ENCODE measurements around the gene ZSCAN5B.
"Not testable (repeated sequence)": the region's sequence is repeated elsewhere in the genome, so short reads cannot be mapped to it uniquely, and the experiment has no call there.

Gene ZSCAN5B

GRCh38 chr19:56209091-56209490 lies 11.5 kb upstream of the ZSCAN5B start:
- no peaks in the 10 kb centered on the region for H3K36me3 ChIP-seq (ENCODE audit: control insufficient read depth in 2 of 2, insufficient read depth in 2 of 2, low read length in 2 of 2)
- H3K9me3 ChIP-seq (ENCODE audit: control insufficient read depth in 2 of 2, low read length in 2 of 2): no peaks in the 10 kb centered on the region
- no peak overlapping the region for H3K4me3 ChIP-seq (ENCODE audit: low read length in 2 of 2)
- H3K27ac ChIP-seq (ENCODE audit: low read length): no peak overlapping the region
- H3K9ac ChIP-seq (ENCODE audit: low read length in 2 of 2): no peak overlapping the region
- peaks cover 2 to 4% of the 10 kb centered on the region in 2 donors for H3K27me3 ChIP-seq (ENCODE audit: control insufficient read depth in 1 of 2, insufficient read depth in 2 of 2, low read length in 2 of 2)
- no peaks in the 10 kb centered on the region for H3K4me1 ChIP-seq (ENCODE audit: control insufficient read depth, insufficient read depth, low read length)

DNA sequence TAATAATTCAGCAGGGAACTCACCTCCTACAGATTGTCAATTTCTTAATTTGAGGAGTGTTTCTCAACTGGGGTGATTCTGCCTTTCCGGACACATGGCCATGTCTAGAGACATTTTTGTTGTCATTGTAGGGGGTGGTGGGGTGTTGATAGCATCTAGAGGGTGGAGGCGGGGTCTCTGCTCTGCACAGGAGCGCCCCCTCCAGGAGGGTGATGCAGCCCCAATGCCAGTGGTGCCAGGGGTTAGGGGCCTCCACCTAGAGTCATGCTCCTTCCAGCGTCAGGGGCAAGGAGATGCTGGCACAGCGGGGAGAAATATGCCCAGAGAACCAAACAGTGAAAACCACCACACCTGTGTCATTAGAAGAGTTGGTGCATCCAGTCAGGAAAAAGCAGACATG lies 10.0 kb upstream of the ZSCAN5B start:
- not testable (repeated sequence) for H3K9ac ChIP-seq (ENCODE audit: low read length in 2 of 2); H3K9me3 ChIP-seq (ENCODE audit: control insufficient read depth in 2 of 2, low read length in 2 of 2); H3K4me1 ChIP-seq (ENCODE audit: control insufficient read depth, insufficient read depth, low read length); H3K27ac ChIP-seq (ENCODE audit: low read length); H3K36me3 ChIP-seq (ENCODE audit: control insufficient read depth in 2 of 2, insufficient read depth in 2 of 2, low read length in 2 of 2); H3K4me3 ChIP-seq (ENCODE audit: low read length in 2 of 2); H3K27me3 ChIP-seq (ENCODE audit: control insufficient read depth in 1 of 2, insufficient read depth in 2 of 2, low read length in 2 of 2)

DNA sequence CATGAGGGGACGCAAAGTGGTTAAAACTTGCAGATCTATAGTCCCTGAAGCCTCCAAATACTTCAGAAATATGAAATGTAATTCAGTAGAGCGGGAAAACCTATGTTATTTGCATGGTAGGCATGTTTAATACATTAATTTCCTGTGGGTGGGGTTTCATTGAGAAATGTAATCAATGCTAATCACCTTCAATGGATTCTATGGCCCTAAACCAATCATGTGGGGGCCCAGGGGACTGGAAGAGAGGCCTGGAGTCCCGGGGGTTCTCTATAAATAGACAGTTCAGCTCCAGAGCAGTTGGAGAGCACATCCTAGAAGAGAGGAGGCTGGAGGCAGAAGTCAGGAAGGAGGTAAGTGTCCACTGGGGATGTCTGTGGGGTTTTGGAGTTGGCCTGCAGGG lies 4.4 kb upstream of the ZSCAN5B start, which contains the start of gene ZSCAN5C:
Gene ZSCAN5C, plus strand, starts transcription at position 301 of the 400 bp plus-strand sequence. CDS start 3,641 bp downstream, outside the sequence.
- H3K36me3 ChIP-seq (ENCODE audit: control insufficient read depth in 2 of 2, insufficient read depth in 2 of 2, low read length in 2 of 2): no peaks in the 10 kb centered on the region
- no peaks in the 10 kb centered on the region for H3K4me1 ChIP-seq (ENCODE audit: control insufficient read depth, insufficient read depth, low read length)
- H3K4me3 ChIP-seq (ENCODE audit: low read length in 2 of 2): no peak within 1 kb of the TSS
- no peaks in the 10 kb centered on the region for H3K27me3 ChIP-seq (ENCODE audit: control insufficient read depth in 1 of 2, insufficient read depth in 2 of 2, low read length in 2 of 2)
- H3K27ac ChIP-seq (ENCODE audit: low read length): no peak within 1 kb of the TSS
- H3K9ac ChIP-seq (ENCODE audit: low read length in 2 of 2): no peak within 1 kb of the TSS
- no peaks in the 10 kb centered on the region for H3K9me3 ChIP-seq (ENCODE audit: control insufficient read depth in 2 of 2, low read length in 2 of 2)

DNA sequence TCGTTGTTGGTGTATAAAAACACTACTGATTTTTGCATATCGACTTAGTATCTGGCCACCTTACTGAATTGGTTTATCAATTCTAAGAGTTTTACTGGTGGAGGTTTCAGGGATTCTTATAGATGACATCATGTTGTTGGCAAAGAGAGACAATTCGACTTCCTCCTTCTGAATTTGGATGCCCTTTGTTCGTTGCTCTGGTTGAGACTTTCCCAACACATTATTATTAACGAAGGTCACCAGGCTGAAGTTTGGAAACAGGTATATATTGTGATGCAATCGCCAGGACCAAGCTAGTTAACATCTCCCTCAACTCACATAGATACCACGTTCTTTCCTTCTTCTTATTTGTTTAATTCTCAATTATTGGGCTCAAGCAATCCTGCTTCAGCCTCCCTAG lies 2.1 kb upstream of the ZSCAN5B start:
- Histone ChIP-seq H3K27ac (ENCODE audit: low read length) (no peak overlapping the region), H3K27me3 (ENCODE audit: control insufficient read depth in 1 of 2, insufficient read depth in 2 of 2, low read length in 2 of 2) (no peaks in the 10 kb centered on the region), H3K36me3 (ENCODE audit: control insufficient read depth in 2 of 2, insufficient read depth in 2 of 2, low read length in 2 of 2) (no peaks in the 10 kb centered on the region), H3K9ac (ENCODE audit: low read length in 2 of 2) (no peak overlapping the region), H3K9me3 (ENCODE audit: control insufficient read depth in 2 of 2, low read length in 2 of 2) (no peaks in the 10 kb centered on the region), H3K4me3 (ENCODE audit: low read length in 2 of 2) (no peak overlapping the region), H3K4me1 (ENCODE audit: control insufficient read depth, insufficient read depth, low read length) (no peaks in the 10 kb centered on the region)

DNA sequence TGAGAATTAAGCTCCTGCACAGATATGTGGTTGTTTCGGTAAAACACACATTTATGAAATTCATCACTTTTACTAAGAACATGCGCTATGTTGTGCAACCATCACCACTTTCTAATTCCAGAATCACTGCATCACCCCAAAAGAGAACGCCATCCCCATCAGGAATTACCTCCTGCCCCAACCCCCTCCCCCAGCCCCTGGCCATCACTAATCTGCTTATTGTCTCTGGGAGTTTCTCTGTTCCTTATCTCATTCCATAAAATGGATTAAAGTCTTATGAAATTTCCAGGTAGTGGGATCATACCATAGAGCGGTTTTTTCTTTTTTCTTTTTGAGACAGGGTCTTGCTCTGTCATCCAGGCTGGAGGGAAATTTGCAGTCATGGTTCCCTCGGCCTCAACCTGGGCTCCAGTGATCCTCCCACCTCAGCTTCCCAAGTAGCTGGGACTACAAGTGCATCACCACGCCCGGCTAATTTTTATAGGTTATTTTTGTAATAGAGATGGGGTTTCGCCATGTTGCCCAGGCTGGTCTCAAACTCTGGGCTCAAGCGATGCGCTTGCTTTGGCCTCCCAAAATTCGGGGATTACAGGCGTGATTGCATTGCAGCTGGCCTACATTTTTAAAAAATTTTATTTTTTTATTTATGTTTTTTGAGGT lies 3.5 kb downstream of the ZSCAN5B start:
- Histone ChIP-seq H3K27me3 (ENCODE audit: control insufficient read depth in 1 of 2, insufficient read depth in 2 of 2, low read length in 2 of 2) (no peaks in the 10 kb centered on the region), H3K4me3 (ENCODE audit: low read length in 2 of 2) (no peak overlapping the region), H3K27ac (ENCODE audit: low read length) (no peak overlapping the region)

GRCh38 chr19:56191711-56192110 lies 5.9 kb downstream of the ZSCAN5B start:
- Histone ChIP-seq H3K36me3 (ENCODE audit: control insufficient read depth in 2 of 2, insufficient read depth in 2 of 2, low read length in 2 of 2) (no peaks in the 10 kb centered on the region), H3K27me3 (ENCODE audit: control insufficient read depth in 1 of 2, insufficient read depth in 2 of 2, low read length in 2 of 2) (no peaks in the 10 kb centered on the region), H3K9ac (ENCODE audit: low read length in 2 of 2) (no peak overlapping the region), H3K27ac (ENCODE audit: low read length) (no peak overlapping the region), H3K4me3 (ENCODE audit: low read length in 2 of 2) (no peak overlapping the region), H3K4me1 (ENCODE audit: control insufficient read depth, insufficient read depth, low read length) (no peaks in the 10 kb centered on the region), H3K9me3 (ENCODE audit: control insufficient read depth in 2 of 2, low read length in 2 of 2) (no peaks in the 10 kb centered on the region)

More for the DNA sequence above, 3.5 kb downstream of the ZSCAN5B start:
- H3K9ac ChIP-seq (ENCODE audit: low read length in 2 of 2): no peak overlapping the region
- H3K4me1 ChIP-seq (ENCODE audit: control insufficient read depth, insufficient read depth, low read length): no peaks in the 10 kb centered on the region
- H3K9me3 ChIP-seq (ENCODE audit: control insufficient read depth in 2 of 2, low read length in 2 of 2): no peaks in the 10 kb centered on the region
- no peaks in the 10 kb centered on the region for H3K36me3 ChIP-seq (ENCODE audit: control insufficient read depth in 2 of 2, insufficient read depth in 2 of 2, low read length in 2 of 2)

DNA sequence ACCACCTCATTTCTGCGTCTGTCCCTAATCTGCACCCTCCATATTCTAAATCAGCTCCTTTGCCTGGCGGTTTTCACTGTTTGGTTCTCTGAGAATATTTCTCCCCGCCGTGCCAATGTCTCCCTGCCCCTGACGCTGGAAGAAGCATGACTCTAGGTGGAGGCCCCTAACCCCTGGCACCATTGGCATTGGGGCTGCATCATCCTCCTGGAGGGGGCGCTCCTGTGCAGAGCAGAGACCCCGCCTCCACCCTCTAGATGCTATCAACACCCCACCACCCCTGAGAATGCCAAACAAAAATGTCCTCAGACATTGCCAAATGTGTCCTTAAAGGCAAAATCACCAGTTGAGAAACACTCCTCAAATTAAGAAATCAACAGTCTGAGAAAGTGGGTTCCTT lies 6.5 kb downstream of the ZSCAN5B start:
- Histone ChIP-seq H3K4me1 (ENCODE audit: control insufficient read depth, insufficient read depth, low read length) (no peaks in the 10 kb centered on the region), H3K4me3 (ENCODE audit: low read length in 2 of 2) (no peak overlapping the region), H3K27me3 (ENCODE audit: control insufficient read depth in 1 of 2, insufficient read depth in 2 of 2, low read length in 2 of 2) (no peaks in the 10 kb centered on the region), H3K36me3 (ENCODE audit: control insufficient read depth in 2 of 2, insufficient read depth in 2 of 2, low read length in 2 of 2) (no peaks in the 10 kb centered on the region), H3K9me3 (ENCODE audit: control insufficient read depth in 2 of 2, low read length in 2 of 2) (no peaks in the 10 kb centered on the region), H3K27ac (ENCODE audit: low read length) (no peak overlapping the region), H3K9ac (ENCODE audit: low read length in 2 of 2) (no peak overlapping the region)

DNA sequence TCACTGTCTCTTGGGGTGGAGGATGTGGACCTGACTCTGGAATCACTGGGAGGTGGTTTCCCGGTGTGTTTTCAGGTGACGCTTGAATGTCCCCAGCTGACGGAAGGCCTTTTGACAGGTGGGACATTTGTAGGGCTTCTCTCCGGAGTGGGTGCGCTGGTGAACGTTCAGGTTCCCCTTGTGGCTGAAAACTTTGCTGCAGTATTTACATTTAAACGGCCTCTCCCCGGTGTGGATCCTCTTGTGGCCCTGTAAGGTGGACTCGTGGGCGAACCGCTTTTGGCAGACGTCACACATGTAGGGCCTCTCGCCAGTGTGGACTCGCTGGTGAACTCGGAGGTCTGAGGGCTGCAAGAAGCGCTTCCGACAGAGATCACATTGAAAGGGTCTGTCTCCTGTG lies 7.8 kb downstream of the ZSCAN5B start:
- Histone ChIP-seq H3K27me3 (ENCODE audit: control insufficient read depth in 1 of 2, insufficient read depth in 2 of 2, low read length in 2 of 2) (peaks cover 0 to 3% of the 10 kb centered on the region in 2 donors), H3K4me1 (ENCODE audit: control insufficient read depth, insufficient read depth, low read length) (no peaks in the 10 kb centered on the region), H3K4me3 (ENCODE audit: low read length in 2 of 2) (no peak overlapping the region), H3K9ac (ENCODE audit: low read length in 2 of 2) (no peak overlapping the region), H3K36me3 (ENCODE audit: control insufficient read depth in 2 of 2, insufficient read depth in 2 of 2, low read length in 2 of 2) (no peaks in the 10 kb centered on the region), H3K9me3 (ENCODE audit: control insufficient read depth in 2 of 2, low read length in 2 of 2) (no peaks in the 10 kb centered on the region), H3K27ac (ENCODE audit: low read length) (no peak overlapping the region)

- Histone ChIP-seq H3K4me3 (ENCODE audit: low read length in 2 of 2) (no peak overlapping the region), H3K36me3 (ENCODE audit: control insufficient read depth in 2 of 2, insufficient read depth in 2 of 2, low read length in 2 of 2) (no peaks in the 10 kb centered on the region), H3K27me3 (ENCODE audit: control insufficient read depth in 1 of 2, insufficient read depth in 2 of 2, low read length in 2 of 2) (peaks cover 16 to 19% of the 10 kb centered on the region in 2 donors), H3K9me3 (ENCODE audit: control insufficient read depth in 2 of 2, low read length in 2 of 2) (no peaks in the 10 kb centered on the region), H3K27ac (ENCODE audit: low read length) (no peak overlapping the region), H3K4me1 (ENCODE audit: control insufficient read depth, insufficient read depth, low read length) (no peaks in the 10 kb centered on the region), H3K9ac (ENCODE audit: low read length in 2 of 2) (no peak overlapping the region)
These were observed 19.9 kb downstream of the ZSCAN5B start for GRCh38 chr19:56177564-56178243.

DNA sequence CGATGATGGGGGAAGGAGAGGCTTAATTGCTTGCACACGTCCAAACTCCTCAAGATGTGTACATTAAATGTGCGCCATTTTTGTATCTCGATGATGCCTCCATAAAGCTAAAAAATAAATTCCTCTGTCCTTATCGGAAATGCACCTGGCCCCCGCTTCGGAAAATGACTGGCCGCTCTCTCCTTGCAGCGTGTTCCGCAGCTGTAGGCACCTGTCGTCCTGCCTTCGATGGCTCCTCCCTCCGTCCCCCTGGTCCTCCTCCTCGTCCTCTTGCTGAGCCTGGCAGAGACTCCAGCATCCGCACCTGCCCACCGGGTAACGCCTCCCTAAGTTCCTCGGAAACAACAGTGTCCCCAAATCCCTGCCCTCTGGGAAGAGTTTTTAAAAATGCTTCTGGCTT lies 20.7 kb downstream of the ZSCAN5B start:
- Histone ChIP-seq H3K36me3 (ENCODE audit: control insufficient read depth in 2 of 2, insufficient read depth in 2 of 2, low read length in 2 of 2) (no peaks in the 10 kb centered on the region), H3K9ac (ENCODE audit: low read length in 2 of 2) (no peak overlapping the region), H3K4me1 (ENCODE audit: control insufficient read depth, insufficient read depth, low read length) (peaks cover 2% of the 10 kb centered on the region), H3K27ac (ENCODE audit: low read length) (no peak overlapping the region), H3K4me3 (ENCODE audit: low read length in 2 of 2) (no peak overlapping the region), H3K9me3 (ENCODE audit: control insufficient read depth in 2 of 2, low read length in 2 of 2) (no peaks in the 10 kb centered on the region), H3K27me3 (ENCODE audit: control insufficient read depth in 1 of 2, insufficient read depth in 2 of 2, low read length in 2 of 2) (peaks cover 16 to 19% of the 10 kb centered on the region in 2 donors)

- not testable (repeated sequence) for H3K9ac ChIP-seq (ENCODE audit: low read length in 2 of 2); H3K4me3 ChIP-seq (ENCODE audit: low read length in 2 of 2)
- H3K27me3 ChIP-seq (ENCODE audit: control insufficient read depth in 1 of 2, insufficient read depth in 2 of 2, low read length in 2 of 2): peaks cover 16 to 17% of the 10 kb centered on the region in 2 donors
These were observed 21.3 kb downstream of the ZSCAN5B start for GRCh38 chr19:56176310-56176709.

More at GRCh38 chr19:56176310-56176709, 21.3 kb downstream of the ZSCAN5B start:
- H3K9me3 ChIP-seq (ENCODE audit: control insufficient read depth in 2 of 2, low read length in 2 of 2); H3K4me1 ChIP-seq (ENCODE audit: control insufficient read depth, insufficient read depth, low read length); H3K27ac ChIP-seq (ENCODE audit: low read length); H3K36me3 ChIP-seq (ENCODE audit: control insufficient read depth in 2 of 2, insufficient read depth in 2 of 2, low read length in 2 of 2): not testable (repeated sequence)
